ENCODE measurements around the gene ZFP90. TPM values are rescaled to one million over a fixed set of nuclear protein-coding genes. Genes with fewer than 3 reads are reported as not detected.
"Not testable (repeated sequence)": the region's sequence is repeated elsewhere in the genome, so short reads cannot be mapped to it uniquely, and the experiment has no call there.

Gene ZFP90
- total RNA-seq, 3 donors from 2014 or later (not counting 1 experiment from before 2014, with no cell fraction given) = 23.1 to 36.0 (median 35.3) TPM

DNA sequence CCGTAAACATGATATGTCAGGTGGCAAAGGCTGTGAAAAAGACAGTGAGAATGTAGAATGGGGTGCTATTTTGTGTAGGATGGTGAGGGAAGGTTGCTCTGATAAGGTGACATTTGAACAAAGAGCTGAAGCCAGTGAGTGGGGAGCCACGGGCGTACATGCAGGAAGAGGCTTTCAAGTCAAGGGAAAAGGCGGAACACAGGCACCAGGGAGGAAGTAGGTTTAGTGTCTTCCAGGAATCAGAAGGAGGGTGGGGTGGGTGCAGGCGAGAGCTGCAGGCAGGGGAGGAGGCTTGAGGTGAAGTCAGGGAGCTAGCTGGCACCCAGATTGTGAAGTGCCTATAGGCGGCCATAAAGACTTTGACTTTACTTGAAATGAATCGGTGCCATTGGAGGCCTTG lies 14.1 kb downstream of the ZFP90 start:
- peaks cover 69% of the 10 kb centered on the region for H3K36me3 Mint-ChIP-seq
- H3K4me3 Mint-ChIP-seq = no peak overlapping the region
- 90% methylated on average over 7 of the region's 7 CpGs for WGBS (ENCODE audit: insufficient coverage)
- Histone ChIP-seq H3K36me3 (ENCODE audit: control insufficient read depth, insufficient read depth, low read length) (peaks cover 38% of the 10 kb centered on the region), H3K4me3 (ENCODE audit: low read length) (no peak overlapping the region), H3K9me3 (ENCODE audit: control insufficient read depth, insufficient read depth, low read length) (peaks cover 64% of the 10 kb centered on the region), H3K4me1 (ENCODE audit: control insufficient read depth, insufficient read depth, low read length) (peaks cover 12% of the 10 kb centered on the region), H3K27me3 (ENCODE audit: control insufficient read depth, insufficient read depth, low read length) (no peaks in the 10 kb centered on the region), H3K27ac (ENCODE audit: low read length) (no peak overlapping the region)
- H3K27ac Mint-ChIP-seq = peak overlapping the region in 1 of 2 donors; percentile 65
- no peak for DNase-seq
- H3K4me1 Mint-ChIP-seq = peaks cover 34 to 40% of the 10 kb centered on the region in 2 donors
- TF ChIP-seq, protein P1, sequence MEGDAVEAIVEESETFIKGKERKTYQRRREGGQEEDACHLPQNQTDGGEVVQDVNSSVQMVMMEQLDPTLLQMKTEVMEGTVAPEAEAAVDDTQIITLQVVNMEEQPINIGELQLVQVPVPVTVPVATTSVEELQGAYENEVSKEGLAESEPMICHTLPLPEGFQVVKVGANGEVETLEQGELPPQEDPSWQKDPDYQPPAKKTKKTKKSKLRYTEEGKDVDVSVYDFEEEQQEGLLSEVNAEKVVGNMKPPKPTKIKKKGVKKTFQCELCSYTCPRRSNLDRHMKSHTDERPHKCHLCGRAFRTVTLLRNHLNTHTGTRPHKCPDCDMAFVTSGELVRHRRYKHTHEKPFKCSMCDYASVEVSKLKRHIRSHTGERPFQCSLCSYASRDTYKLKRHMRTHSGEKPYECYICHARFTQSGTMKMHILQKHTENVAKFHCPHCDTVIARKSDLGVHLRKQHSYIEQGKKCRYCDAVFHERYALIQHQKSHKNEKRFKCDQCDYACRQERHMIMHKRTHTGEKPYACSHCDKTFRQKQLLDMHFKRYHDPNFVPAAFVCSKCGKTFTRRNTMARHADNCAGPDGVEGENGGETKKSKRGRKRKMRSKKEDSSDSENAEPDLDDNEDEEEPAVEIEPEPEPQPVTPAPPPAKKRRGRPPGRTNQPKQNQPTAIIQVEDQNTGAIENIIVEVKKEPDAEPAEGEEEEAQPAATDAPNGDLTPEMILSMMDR (IDR thresholded peaks at IDR 0.05) = no peak
- no peak for ATAC-seq
- H3K27me3 Mint-ChIP-seq (ENCODE audit: low read depth in 2 of 2) = no peaks in the 10 kb centered on the region
- H3K9me3 Mint-ChIP-seq = peaks cover 11 to 30% of the 10 kb centered on the region in 2 donors
- intact Hi-C loops (cut with micrococcal nuclease) = no loop called here

DNA sequence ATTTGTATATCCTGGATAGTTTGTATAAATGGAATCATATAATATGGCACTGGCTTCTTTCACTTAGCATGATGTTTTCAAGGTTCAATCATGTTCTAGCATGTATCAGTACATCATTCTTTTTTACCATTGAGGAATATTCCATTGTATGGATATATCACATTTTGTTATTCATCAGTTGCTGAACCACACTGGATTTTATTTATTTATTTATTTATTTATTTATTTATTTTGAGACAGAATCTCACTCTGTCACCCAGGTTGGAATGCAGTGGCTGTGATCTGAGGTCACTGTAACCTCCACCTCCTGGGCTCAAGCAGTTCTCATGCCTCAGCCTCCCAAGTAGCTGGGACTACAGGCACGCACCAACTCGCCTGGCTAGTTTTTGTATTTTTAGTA lies 21.2 kb downstream of the ZFP90 start:
- H3K36me3 ChIP-seq (ENCODE audit: control insufficient read depth, insufficient read depth, low read length) = peaks cover 64% of the 10 kb centered on the region
- DNase-seq = not testable (repeated sequence)

DNA sequence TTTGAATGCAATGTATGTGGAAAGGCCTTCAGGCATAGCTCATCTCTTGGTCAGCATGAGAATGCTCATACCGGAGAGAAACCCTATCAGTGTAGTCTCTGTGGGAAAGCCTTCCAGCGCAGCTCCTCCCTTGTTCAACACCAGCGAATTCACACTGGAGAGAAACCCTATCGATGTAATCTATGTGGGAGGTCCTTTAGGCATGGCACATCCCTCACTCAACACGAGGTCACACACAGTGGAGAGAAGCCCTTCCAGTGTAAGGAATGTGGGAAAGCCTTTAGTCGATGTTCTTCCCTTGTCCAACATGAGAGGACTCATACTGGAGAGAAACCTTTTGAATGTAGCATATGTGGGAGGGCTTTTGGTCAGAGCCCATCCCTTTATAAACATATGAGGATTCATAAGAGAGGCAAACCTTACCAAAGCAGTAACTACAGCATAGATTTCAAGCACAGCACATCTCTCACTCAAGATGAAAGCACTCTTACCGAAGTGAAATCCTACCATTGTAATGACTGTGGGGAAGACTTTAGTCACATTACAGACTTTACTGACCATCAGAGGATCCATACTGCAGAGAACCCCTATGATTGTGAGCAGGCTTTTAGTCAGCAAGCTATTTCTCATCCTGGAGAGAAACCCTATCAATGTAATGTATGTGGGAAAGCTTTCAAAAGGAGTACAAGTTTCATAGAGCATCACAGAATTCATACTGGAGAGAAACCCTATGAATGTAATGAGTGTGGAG lies 24.7 kb downstream of the ZFP90 start:
- Histone ChIP-seq H3K27me3 (ENCODE audit: control insufficient read depth, insufficient read depth, low read length) (no peaks in the 10 kb centered on the region), H3K4me3 (ENCODE audit: low read length) (no peak overlapping the region), H3K4me1 (ENCODE audit: control insufficient read depth, insufficient read depth, low read length) (no peaks in the 10 kb centered on the region), H3K9me3 (ENCODE audit: control insufficient read depth, insufficient read depth, low read length) (peaks cover 73% of the 10 kb centered on the region), H3K27ac (ENCODE audit: low read length) (no peak overlapping the region), H3K36me3 (ENCODE audit: control insufficient read depth, insufficient read depth, low read length) (peaks cover 44% of the 10 kb centered on the region)
- Mint-ChIP-seq H3K4me3 (no peak overlapping the region), H3K4me1 (no peaks in the 10 kb centered on the region), H3K9me3 (peaks cover 16 to 31% of the 10 kb centered on the region in 2 donors), H3K27me3 (ENCODE audit: low read depth in 2 of 2) (no peaks in the 10 kb centered on the region), H3K27ac (no peak overlapping the region), H3K36me3 (peaks cover 95% of the 10 kb centered on the region)
- 99% methylated on average over 6 of the region's 7 CpGs for WGBS (ENCODE audit: insufficient coverage)
- DNase-seq = no peak
- ATAC-seq = no peak
- TF ChIP-seq, protein P1 (IDR thresholded peaks at IDR 0.05) = no peak
- intact Hi-C loops (cut with micrococcal nuclease) = no loop called here

More for the DNA sequence above, 21.2 kb downstream of the ZFP90 start:
- H3K27ac Mint-ChIP-seq; ATAC-seq; H3K27me3 ChIP-seq (ENCODE audit: control insufficient read depth, insufficient read depth, low read length); intact Hi-C loops (cut with micrococcal nuclease); H3K4me3 ChIP-seq (ENCODE audit: low read length); H3K4me3 Mint-ChIP-seq; H3K27ac ChIP-seq (ENCODE audit: low read length); H3K27me3 Mint-ChIP-seq (ENCODE audit: low read depth in 2 of 2); H3K4me1 ChIP-seq (ENCODE audit: control insufficient read depth, insufficient read depth, low read length); H3K4me1 Mint-ChIP-seq: not testable (repeated sequence)
- H3K9me3 ChIP-seq (ENCODE audit: control insufficient read depth, insufficient read depth, low read length) = peaks cover 75% of the 10 kb centered on the region
- Mint-ChIP-seq H3K9me3 (peaks cover 17 to 40% of the 10 kb centered on the region in 2 donors), H3K36me3 (peaks cover 98% of the 10 kb centered on the region)
- WGBS (ENCODE audit: insufficient coverage) = no CpG with 5 or more reads among the region's 2 CpGs

DNA sequence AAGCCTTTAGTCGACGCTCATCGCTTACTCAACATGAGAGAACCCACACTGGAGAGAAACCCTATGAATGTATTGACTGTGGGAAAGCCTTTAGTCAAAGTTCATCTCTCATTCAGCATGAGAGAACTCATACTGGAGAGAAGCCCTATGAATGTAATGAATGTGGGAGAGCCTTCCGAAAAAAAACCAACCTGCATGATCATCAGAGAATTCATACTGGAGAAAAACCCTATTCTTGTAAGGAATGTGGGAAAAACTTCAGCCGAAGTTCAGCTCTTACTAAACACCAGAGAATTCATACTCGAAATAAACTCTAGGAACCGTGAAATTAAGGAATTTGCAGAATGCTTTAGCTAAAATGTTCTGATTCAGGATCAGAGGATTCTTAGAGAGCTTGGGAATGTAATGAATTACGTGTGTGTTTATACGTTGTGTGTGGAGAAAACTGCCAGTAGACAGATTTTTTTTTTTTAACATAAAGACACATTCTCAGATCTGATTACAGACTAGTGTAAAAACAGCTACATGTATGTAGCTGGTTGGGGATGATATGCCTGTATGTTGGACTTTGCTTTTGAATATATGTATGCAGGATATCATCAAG lies 25.4 kb downstream of the ZFP90 start:
- Mint-ChIP-seq H3K9me3 (peaks cover 11 to 28% of the 10 kb centered on the region in 2 donors), H3K4me1 (no peaks in the 10 kb centered on the region), H3K36me3 (peaks cover 91% of the 10 kb centered on the region), H3K27me3 (ENCODE audit: low read depth in 2 of 2) (no peaks in the 10 kb centered on the region), H3K27ac (no peak overlapping the region), H3K4me3 (no peak overlapping the region)
- 97% methylated on average over 6 of the region's 9 CpGs for WGBS (ENCODE audit: insufficient coverage)
- Histone ChIP-seq H3K27me3 (ENCODE audit: control insufficient read depth, insufficient read depth, low read length) (no peaks in the 10 kb centered on the region), H3K9me3 (ENCODE audit: control insufficient read depth, insufficient read depth, low read length) (peaks cover 75% of the 10 kb centered on the region), H3K4me3 (ENCODE audit: low read length) (no peak overlapping the region), H3K27ac (ENCODE audit: low read length) (no peak overlapping the region), H3K36me3 (ENCODE audit: control insufficient read depth, insufficient read depth, low read length) (peaks cover 37% of the 10 kb centered on the region), H3K4me1 (ENCODE audit: control insufficient read depth, insufficient read depth, low read length) (no peaks in the 10 kb centered on the region)
- intact Hi-C loops (cut with micrococcal nuclease) = no loop called here
- ATAC-seq (no peak), DNase-seq (no peak)
- TF ChIP-seq, protein P1 (IDR thresholded peaks at IDR 0.05) = no peak

Measured in natural killer cell (primary cell).